K562 (cell line): ENCODE data around the gene YOD1. TPM values are rescaled to one million over a fixed set of nuclear protein-coding genes. Genes with fewer than 3 reads are reported as not detected.
A peak's percentile ranks its signal among the peaks of the same experiment; 100 is the strongest.

Experiments used
- ADNP ChIP-seq: fragments of 200-800 bp; sonication (Bioruptor generic); IDR thresholded peaks from 2 replicates; pipeline ENCODE4 v1.6.1; 2016; ENCODE audit warnings: missing genetic modification characterization, missing compliant biosample characterization
- CHD7 ChIP-seq: fragments of 200-600 bp; sonication (generic); IDR thresholded peaks from one replicate; pipeline ENCODE4 v1.6.1; 2012; ENCODE audit warnings: mild to moderate bottlenecking, low read depth, low read length, inconsistent platforms
- DNMT1 ChIP-seq: fragments of 450-650 bp; IDR thresholded peaks from 2 replicates; pipeline ENCODE4 v1.6.1; 2016; ENCODE audit warnings: antibody characterized with exemption, mild to moderate bottlenecking
- ELF1 ChIP-seq: fragments of 200-800 bp; sonication (Bioruptor generic); IDR thresholded peaks from 2 replicates; pipeline ENCODE4 v1.6.1; 2016; ENCODE audit warnings: missing genetic modification characterization, missing compliant biosample characterization
- HNRNPL ChIP-seq: fragments of 200-400 bp; formaldehyde crosslinking; IDR thresholded peaks from 2 replicates; pipeline ENCODE4 v1.6.1; 2017; ENCODE audit warnings: low read depth, mild to moderate bottlenecking, low read length
- NR2C1 ChIP-seq, 2 experiments: fragments of 450-650 bp; IDR thresholded peaks; 2 replicates each; pipeline ENCODE4 v1.6.1; 2017; ENCODE audit warnings: mild to moderate bottlenecking in 2 of 2, antibody characterized with exemption in 1 of 2, inconsistent platforms in 1 of 2, missing compliant biosample characterization in 1 of 2, missing genetic modification characterization in 1 of 2
- PREB ChIP-seq: sonication (generic); formaldehyde crosslinking; IDR thresholded peaks from 2 replicates; pipeline ENCODE4 v1.8.1; 2023; ENCODE audit warnings: mild to moderate bottlenecking, missing genetic modification reagents
- RBM25 ChIP-seq: fragments of 200-400 bp; formaldehyde crosslinking; IDR thresholded peaks from 2 replicates; pipeline ENCODE4 v1.6.1; 2018; ENCODE audit warnings: low read length, low read depth, moderate library complexity; ENCODE audit not compliant: severe bottlenecking
- TAF1 ChIP-seq: IDR thresholded peaks from 2 replicates; pipeline ENCODE4 v1.6.1; 2011; ENCODE audit warnings: mild to moderate bottlenecking, low read length, moderate library complexity; ENCODE audit not compliant: insufficient read depth, control insufficient read depth, severe bottlenecking; ENCODE audit errors: extremely low read depth
- ZFP1 ChIP-seq: fragments of 450-650 bp; formaldehyde crosslinking; IDR thresholded peaks from 2 replicates; pipeline ENCODE4 v1.4.0; 2020; ENCODE audit warnings: mild to moderate bottlenecking, mixed read lengths
- ZNF143 ChIP-seq: sonication (generic); formaldehyde crosslinking; IDR thresholded peaks from 2 replicates; pipeline ENCODE4 v1.9.0; 2022; ENCODE audit warnings: mild to moderate bottlenecking, missing genetic modification reagents
- ZNF174 ChIP-seq: fragments of 250-450 bp; sonication (Bioruptor Pico); IDR thresholded peaks from 2 replicates; pipeline ENCODE4 v1.4.0; 2020; ENCODE audit warnings: mild to moderate bottlenecking
- ZNF586 ChIP-seq: fragments of 450-650 bp; formaldehyde crosslinking; conservative IDR thresholded peaks from 2 replicates; pipeline ENCODE4 v1.4.0; 2020; ENCODE audit warnings: mild to moderate bottlenecking, moderate library complexity
- ZNF785 ChIP-seq: fragments of 250-450 bp; sonication (Bioruptor Pico); IDR thresholded peaks from 2 replicates; pipeline ENCODE4 v1.4.0; 2020; ENCODE audit warnings: mild to moderate bottlenecking
- polyA plus RNA-seq, 8 experiments: library from polyadenylated mRNA; depleted of rRNA in 4 of 8; stranded (reverse) in 5 of 8; unstranded in 3 of 8; fragments of >200 nt; fragmentation: Nextera tagmentation in 2 of 8; fragmentation: Illumina TruSeq in 1 of 8; extraction: Ambion mirVana in 2 of 8; extraction: Trizol in 1 of 8; gene quantifications; 2 replicates each; pipeline versions ENCODE4 v1.2.1 to v1.2.3, GENCODE V29; 2011 to 2014; ENCODE audit warnings: inconsistent platforms in 1 of 8, missing spikeins in 1 of 8
- total RNA-seq, 7 experiments: library from RNA; depleted of rRNA in 6 of 7; stranded (reverse); fragments of >200 nt in 6 of 7; fragmentation: Illumina TruSeq in 2 of 7; extraction: Trizol in 2 of 7; gene quantifications; 2 replicates each; pipeline versions ENCODE4 v1.2.1 to v1.2.3, GENCODE V29; 2011 to 2021; ENCODE audit warnings: low replicate concordance in 1 of 7

Gene YOD1
- total and polyA plus RNA-seq, 9 of the 15 experiments (the other 6 are each of a cell fraction or from before 2014, with no cell fraction given), result 18.2 to 78.1 (median 46.9) TPM

- TF ChIP-seq ZNF586 (CRISPR knock-in tag) (no peak), ZNF143 (CRISPR knock-in tag) (peak; percentile 42; the same call in 1 of the 2 replicates), PREB (CRISPR knock-in tag) (no peak), ZNF174 (CRISPR knock-in tag) (no peak), ZFP1 (CRISPR knock-in tag) (no peak), NR2C1 (IDR thresholded peaks at IDR 0.05) (no peak), NR2C1 (tag; IDR thresholded peaks at IDR 0.05) (no peak), CHD7 (no peak), ELF1 (no peak), ADNP (tag) (no peak), ZNF785 (CRISPR knock-in tag) (no peak), HNRNPL (0 out of 2 replicates have a peak, but pooled peaks have one; percentile 10), RBM25 (peak; percentile 61), TAF1 (peak; percentile 88), DNMT1 (no peak)
These were observed 373 bp downstream of the YOD1 start (continued) for GRCh38 chr1:207050480-207051190.
